IMR-90 (cell line): Measurements from ENCODE around the gene SRP54. TPM values are rescaled to one million over a fixed set of nuclear protein-coding genes. Genes with fewer than 3 reads are reported as not detected.

Source experiments
- ATAC-seq: fragments of 200-7000 bp; cut with Tn5 transposase; 2 replicates; pipeline ENCODE4 v1.9.1; 2020; ENCODE audit warnings: low read depth, mild to moderate bottlenecking, moderate library complexity
- BruUV-seq: library from RNA; stranded (reverse); fragments of 400-500 nt; replicated peaks from 2 replicates; lab custom pipeline; 2021; lab: Mats Ljungman, UMichigan
- CTCF ChIA-PET: fragments of 300-600 bp; formaldehyde crosslinking; extraction: SDS; loops from one replicate; lab custom pipeline; 2021; ENCODE audit warnings: antibody characterized with exemption; lab: Yijun Ruan, JAX
- POLR2A ChIA-PET: fragments of 300-600 bp; sonication (Branson Sonifier 250); formaldehyde crosslinking; loops from one replicate; lab custom pipeline; 2022; ENCODE audit warnings: antibody characterized with exemption; ENCODE audit not compliant: unreplicated experiment; lab: Charles Lee
- DNase-seq: peaks from one replicate; pipeline ENCODE4 v3.0.0; 2013
- H2AFZ ChIP-seq: replicated peaks from 2 replicates; pipeline ENCODE3; 2013; ENCODE audit warnings: low read length, mild to moderate bottlenecking; ENCODE audit not compliant: poor library complexity
- H2AK5ac ChIP-seq: 2 replicates; pipeline ENCODE4 v1.6.1; 2013; ENCODE audit warnings: low read depth, low read length, inconsistent platforms
- H2AK9ac ChIP-seq: replicated peaks from 2 replicates; pipeline ENCODE3; 2013; ENCODE audit warnings: mild to moderate bottlenecking, low read depth, low read length, moderate library complexity; ENCODE audit not compliant: poor library complexity
- H2BK120ac ChIP-seq: 2 replicates; pipeline ENCODE4 v1.6.1; 2013; ENCODE audit warnings: low read depth, low read length, inconsistent platforms
- H2BK15ac ChIP-seq: 3 replicates; pipeline ENCODE4 v1.6.1; 2013; ENCODE audit warnings: low read depth, low read length, inconsistent platforms
- H2BK20ac ChIP-seq: 2 replicates; pipeline ENCODE4 v1.6.1; 2013; ENCODE audit warnings: low read depth, mild to moderate bottlenecking, inconsistent platforms, low read length, moderate library complexity
- H2BK5ac ChIP-seq: 2 replicates; pipeline ENCODE4 v1.6.1; 2013; ENCODE audit warnings: mild to moderate bottlenecking, low read depth, low read length, inconsistent platforms; ENCODE audit not compliant: poor library complexity, severe bottlenecking
- H3K14ac ChIP-seq: replicated peaks from 2 replicates; pipeline ENCODE4 v1.6.1; 2013; ENCODE audit warnings: low read depth, low read length, inconsistent platforms
- H3K18ac ChIP-seq: 2 replicates; pipeline ENCODE4 v1.6.1; 2013; ENCODE audit warnings: low read depth, low read length, control low read depth
- H3K23ac ChIP-seq: 2 replicates; pipeline ENCODE4 v1.6.1; 2013; ENCODE audit warnings: low read depth, low read length, inconsistent platforms
- H3K27ac ChIP-seq: 2 replicates; pipeline ENCODE4 v1.5.1; 2013; ENCODE audit warnings: mild to moderate bottlenecking, control low read depth, low read length; ENCODE audit not compliant: insufficient read depth
- H3K27me3 ChIP-seq: 2 replicates; pipeline ENCODE4 v1.6.1; 2013; ENCODE audit warnings: low read length; ENCODE audit not compliant: control insufficient read depth, insufficient read depth
- H3K36me3 ChIP-seq: 2 replicates; pipeline ENCODE4 v1.6.1; 2013; ENCODE audit warnings: low read length, mixed read lengths; ENCODE audit not compliant: control insufficient read depth, insufficient read depth
- H3K4ac ChIP-seq: 2 replicates; pipeline ENCODE4 v1.6.1; 2013; ENCODE audit warnings: low read depth, low read length, inconsistent platforms
- H3K4me1 ChIP-seq: 2 replicates; pipeline ENCODE4 v1.6.1; 2013; ENCODE audit warnings: low read length, mixed read lengths; ENCODE audit not compliant: control insufficient read depth, insufficient read depth
- H3K4me2 ChIP-seq: 2 replicates; pipeline ENCODE4 v1.6.1; 2013; ENCODE audit warnings: low read depth, mild to moderate bottlenecking, control low read depth, low read length, moderate library complexity
- H3K4me3 ChIP-seq: 2 replicates; pipeline ENCODE4 v1.5.1; 2013; ENCODE audit warnings: low read depth, mild to moderate bottlenecking, control low read depth, low read length, moderate library complexity; ENCODE audit not compliant: insufficient read depth
- H3K56ac ChIP-seq: 2 replicates; pipeline ENCODE4 v1.6.1; 2013; ENCODE audit warnings: low read length, inconsistent platforms; ENCODE audit not compliant: insufficient read depth; ENCODE audit errors: extremely low read depth
- H3K79me1 ChIP-seq, 2 experiments: 2 replicates each; pipeline ENCODE4 v1.6.1; 2013; ENCODE audit warnings: low read length in 2 of 2, inconsistent platforms in 1 of 2, low read depth in 1 of 2
- H3K9ac ChIP-seq: 2 replicates; pipeline ENCODE4 v1.6.1; 2013; ENCODE audit warnings: low read depth, low read length, control low read depth
- H3K9me1 ChIP-seq: 2 replicates; pipeline ENCODE4 v1.6.1; 2013; ENCODE audit warnings: low read length, inconsistent platforms; ENCODE audit not compliant: insufficient read depth
- H3K9me3 ChIP-seq: 2 replicates; pipeline ENCODE4 v1.6.1; 2013; ENCODE audit warnings: low read length; ENCODE audit not compliant: control insufficient read depth, insufficient read depth
- H4K20me1 ChIP-seq: 2 replicates; pipeline ENCODE4 v1.6.1; 2013; ENCODE audit warnings: low read length, inconsistent platforms; ENCODE audit not compliant: insufficient read depth
- H4K5ac ChIP-seq: 2 replicates; pipeline ENCODE4 v1.6.1; 2013; ENCODE audit warnings: mild to moderate bottlenecking, low read depth, low read length, control low read depth
- H4K8ac ChIP-seq, 2 experiments: 2 replicates each; pipeline ENCODE4 v1.6.1; 2013; ENCODE audit warnings: low read depth in 2 of 2, low read length in 2 of 2, control low read depth in 1 of 2, inconsistent platforms in 1 of 2
- H4K91ac ChIP-seq: 2 replicates; pipeline ENCODE4 v1.6.1; 2013; ENCODE audit warnings: low read depth, low read length, inconsistent platforms; ENCODE audit not compliant: insufficient read depth
- CEBPB ChIP-seq: IDR thresholded peaks from 2 replicates; pipeline ENCODE4 v1.6.1; 2012; ENCODE audit warnings: low read depth, low read length, improper control_type of control experiment
- FOS ChIP-seq: fragments of 150-350 bp; IDR thresholded peaks from 2 replicates; pipeline ENCODE4 v1.6.1; 2016; ENCODE audit warnings: low read depth, low read length
- MAFK ChIP-seq: IDR thresholded peaks from 2 replicates; pipeline ENCODE4 v1.6.1; 2012; ENCODE audit warnings: low read depth, low read length, improper control_type of control experiment
- MAZ ChIP-seq: IDR thresholded peaks from 2 replicates; pipeline ENCODE4 v1.6.1; 2012; ENCODE audit warnings: low read depth, mild to moderate bottlenecking, low read length, improper control_type of control experiment, moderate library complexity, borderline replicate concordance
- RFX5 ChIP-seq: IDR thresholded peaks from 2 replicates; pipeline ENCODE4 v1.8.0; 2012; ENCODE audit warnings: low read depth, mild to moderate bottlenecking, low read length, moderate library complexity
- WGBS, 2 experiments: methylation state at CpG; one replicate each; pipeline versions ENCODE4 v1.1.5 to v1.1.7; 2013; ENCODE audit warnings: missing lambda C conversion rate in 2 of 2; ENCODE audit not compliant: insufficient read length in 1 of 2; ENCODE audit errors: extremely low coverage in 2 of 2; 5-methylcytosine and 5-hydroxymethylcytosine counted together
- dilution Hi-C: fragments of 300-500 bp; cut with HindIII; formaldehyde crosslinking; loops from one replicate; pipeline ENCODE4 v1.14.3; 2018; ENCODE audit warnings: low sequenced_read_pairs; ENCODE audit not compliant: unreplicated experiment
- in situ Hi-C: fragments of 300-500 bp; cut with MboI; formaldehyde crosslinking; loops from 3 replicates; pipeline ENCODE4 v1.14.3; 2019; ENCODE audit warnings: low sequenced_read_pairs, inconsistent platforms, mixed read lengths
- intact Hi-C: fragments of 100-400 bp; cut with micrococcal nuclease; formaldehyde crosslinking; loops from 2 replicates; pipeline ENCODE4 v1.10.0; 2022
- polyA plus RNA-seq, 3 experiments: library from polyadenylated mRNA; depleted of rRNA; stranded (reverse); fragments of >200 nt; gene quantifications; 2 replicates each; pipeline ENCODE4 v1.2.3, GENCODE V29; 2012; ENCODE audit warnings: low replicate concordance in 1 of 3
- total RNA-seq: library from RNA; depleted of rRNA; stranded (reverse); fragments of >200 nt; gene quantifications from 2 replicates; pipeline ENCODE4 v1.2.3, GENCODE V29; 2012

SRP54 gene
- total and polyA plus RNA-seq, 2 of the 4 experiments (the other 2 are of a cell fraction): 56.2 to 63.3 TPM

DNA sequence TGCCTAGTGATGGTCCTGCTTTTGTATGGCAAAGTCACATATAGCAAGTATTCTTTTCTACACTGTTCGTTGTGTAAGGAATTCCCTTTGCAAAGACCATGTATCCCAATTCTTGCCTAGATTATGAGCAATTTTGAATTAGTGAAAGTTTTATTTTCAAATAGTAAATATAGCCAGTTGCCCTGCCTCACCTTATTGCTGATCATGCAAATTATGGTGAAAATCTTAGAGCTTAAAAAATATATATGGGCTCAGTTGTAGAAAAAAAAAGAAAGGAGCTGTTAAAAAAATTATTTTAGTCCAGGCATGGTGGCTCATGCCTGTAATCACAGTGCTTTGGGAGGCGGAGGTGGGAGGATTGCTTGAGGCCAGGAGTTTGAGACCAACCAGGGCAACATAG, 18.8 kb downstream of the SRP54 start:
- Histone ChIP-seq H2AK9ac (no peak overlapping the region), H3K9ac (no peak overlapping the region), H3K27me3 (no peaks in the 10 kb centered on the region), H4K91ac (no peak overlapping the region), H3K4ac (no peak overlapping the region), H4K5ac (no peak overlapping the region), H3K4me3 (no peak overlapping the region), H3K9me3 (no peaks in the 10 kb centered on the region), H2AFZ (no peak overlapping the region), H4K8ac (no peak overlapping the region), H3K79me1 (peaks cover 4 to 20% of the 10 kb centered on the region in 2 experiments), H2BK5ac (no peak overlapping the region), H2BK20ac (no peak overlapping the region), H4K20me1 (no peaks in the 10 kb centered on the region), H2BK15ac (no peak overlapping the region), H2AK5ac (no peak overlapping the region), H3K9me1 (no peaks in the 10 kb centered on the region), H3K23ac (no peak overlapping the region), H3K14ac (no peak overlapping the region), H3K4me2 (no peak overlapping the region), H3K4me1 (0 out of 2 replicates have a peak, but pooled peaks cover 2% of the 10 kb centered on the region), H3K36me3 (peaks cover 22% of the 10 kb centered on the region), H3K18ac (no peak overlapping the region), H3K27ac (no peak overlapping the region), H2BK120ac (no peak overlapping the region), H3K56ac (no peak overlapping the region)
- POLR2A ChIA-PET: no interaction called here
- dilution Hi-C loops: no loop called here
- CTCF ChIA-PET: no interaction called here
- in situ Hi-C loops: loop anchor here (10.0 kb wide), 1 partner anchor 397 kb away; no protein-coding TSS in a partner anchor
- peak; percentile 93 for TF ChIP-seq MAFK
- no peak for TF ChIP-seq MAZ
- TF ChIP-seq RFX5: no peak
- no peak for TF ChIP-seq FOS
- TF ChIP-seq CEBPB: no peak
- intact Hi-C loops: no loop called here
- DNase-seq (no peak), ATAC-seq (no peak)
- WGBS, 2 experiments: no CpG with 5 or more reads among the region's 2 CpGs
- no TSS peak for BruUV-seq
